ENCODE data around the gene ARHGAP21. TPM values are rescaled to one million over a fixed set of nuclear protein-coding genes. Genes with fewer than 3 reads are reported as not detected.

ARHGAP21 gene
- polyA plus RNA-seq, 1 donor from 2014 or later, result 138 TPM

- Histone ChIP-seq H3K27ac (ENCODE audit: low read length) (no peak overlapping the region), H2AFZ (ENCODE audit: low read depth, low read length) (no peak overlapping the region), H3K79me2 (replicated peaks; ENCODE audit: insufficient read depth, low read length) (peaks cover 10% of the 10 kb centered on the region), H3F3A (ENCODE audit: insufficient read depth, low read length, poor library complexity, severe bottlenecking) (no peaks in the 10 kb centered on the region), H3K9me3 (ENCODE audit: low read length) (no peaks in the 10 kb centered on the region), H3K9ac (ENCODE audit: low read length) (no peak overlapping the region), H3K36me3 (ENCODE audit: insufficient read depth, low read length) (no peaks in the 10 kb centered on the region), H3K4me2 (ENCODE audit: low read length) (no peak overlapping the region), H3K4me3 (ENCODE audit: low read length) (no peak overlapping the region), H3K9me2 (ENCODE audit: insufficient read depth, low read length) (no peaks in the 10 kb centered on the region), H3K27me3 (ENCODE audit: insufficient read depth, low read depth, low read length) (no peaks in the 10 kb centered on the region), H4K20me1 (ENCODE audit: insufficient read depth) (no peaks in the 10 kb centered on the region)
- TF ChIP-seq EP300 (conservative IDR thresholded peaks at IDR 0.05; ENCODE audit: poor library complexity, severe bottlenecking), result no peak
- no peak for TF ChIP-seq SMC3 (conservative IDR thresholded peaks at IDR 0.05; ENCODE audit: poor library complexity)
- TF ChIP-seq POLR2AphosphoS5 (IDR thresholded peaks at IDR 0.05), result no peak
- TF ChIP-seq, protein P1, sequence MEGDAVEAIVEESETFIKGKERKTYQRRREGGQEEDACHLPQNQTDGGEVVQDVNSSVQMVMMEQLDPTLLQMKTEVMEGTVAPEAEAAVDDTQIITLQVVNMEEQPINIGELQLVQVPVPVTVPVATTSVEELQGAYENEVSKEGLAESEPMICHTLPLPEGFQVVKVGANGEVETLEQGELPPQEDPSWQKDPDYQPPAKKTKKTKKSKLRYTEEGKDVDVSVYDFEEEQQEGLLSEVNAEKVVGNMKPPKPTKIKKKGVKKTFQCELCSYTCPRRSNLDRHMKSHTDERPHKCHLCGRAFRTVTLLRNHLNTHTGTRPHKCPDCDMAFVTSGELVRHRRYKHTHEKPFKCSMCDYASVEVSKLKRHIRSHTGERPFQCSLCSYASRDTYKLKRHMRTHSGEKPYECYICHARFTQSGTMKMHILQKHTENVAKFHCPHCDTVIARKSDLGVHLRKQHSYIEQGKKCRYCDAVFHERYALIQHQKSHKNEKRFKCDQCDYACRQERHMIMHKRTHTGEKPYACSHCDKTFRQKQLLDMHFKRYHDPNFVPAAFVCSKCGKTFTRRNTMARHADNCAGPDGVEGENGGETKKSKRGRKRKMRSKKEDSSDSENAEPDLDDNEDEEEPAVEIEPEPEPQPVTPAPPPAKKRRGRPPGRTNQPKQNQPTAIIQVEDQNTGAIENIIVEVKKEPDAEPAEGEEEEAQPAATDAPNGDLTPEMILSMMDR (IDR thresholded peaks at IDR 0.05; ENCODE audit: poor library complexity, severe bottlenecking), result no peak
- no peak for TF ChIP-seq EZH2 (IDR thresholded peaks at IDR 0.05; ENCODE audit: borderline replicate concordance, insufficient read depth, low read length, poor library complexity, severe bottlenecking)
Observed at GRCh38 chr10:24650669-24651391, 72.9 kb downstream of the ARHGAP21 start.

DNA sequence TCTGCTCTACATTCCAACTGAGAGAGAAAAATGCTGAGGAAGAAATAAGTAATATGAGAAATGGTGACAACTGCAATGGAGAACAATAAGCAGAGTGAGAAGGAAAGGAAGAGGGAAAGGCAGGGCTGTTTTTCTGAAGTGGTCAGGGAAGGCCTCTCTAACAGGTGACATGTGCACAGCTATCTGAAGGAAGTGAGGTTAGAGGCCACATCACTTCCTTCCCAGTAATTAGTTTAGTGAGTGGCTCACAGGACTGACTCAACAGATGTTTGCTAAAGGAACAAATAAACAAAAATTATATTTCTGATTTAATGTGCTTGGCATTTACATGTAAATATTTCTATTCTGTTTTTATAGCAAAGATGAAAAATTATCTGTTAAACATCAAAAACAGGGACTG, 77.9 kb downstream of the ARHGAP21 start:
- H3K9me2 ChIP-seq (ENCODE audit: insufficient read depth, low read length), result no peaks in the 10 kb centered on the region
- no peaks in the 10 kb centered on the region for H3K27me3 ChIP-seq (ENCODE audit: insufficient read depth, low read depth, low read length)
- no peaks in the 10 kb centered on the region for H3K36me3 ChIP-seq (ENCODE audit: insufficient read depth, low read length)
- H3K4me3 ChIP-seq (ENCODE audit: low read length), result no peak overlapping the region
- peaks cover 21% of the 10 kb centered on the region for H3K79me2 ChIP-seq (replicated peaks; ENCODE audit: insufficient read depth, low read length)
- H3K9me3 ChIP-seq (ENCODE audit: low read length), result no peaks in the 10 kb centered on the region
- no peak overlapping the region for H3K4me2 ChIP-seq (ENCODE audit: low read length)
- no peaks in the 10 kb centered on the region for H4K20me1 ChIP-seq (ENCODE audit: insufficient read depth)
- H3F3A ChIP-seq (ENCODE audit: insufficient read depth, low read length, poor library complexity, severe bottlenecking), result no peaks in the 10 kb centered on the region
- no peak overlapping the region for H3K9ac ChIP-seq (ENCODE audit: low read length)
- H2AFZ ChIP-seq (ENCODE audit: low read depth, low read length), result no peak overlapping the region
- H3K27ac ChIP-seq (ENCODE audit: low read length), result no peak overlapping the region
- TF ChIP-seq RAD21 (conservative IDR thresholded peaks at IDR 0.05), result no peak

- H3K9me2 ChIP-seq (ENCODE audit: insufficient read depth, low read length), result no peaks in the 10 kb centered on the region
- H3K4me3 ChIP-seq (ENCODE audit: low read length), result no peak overlapping the region
- H3K9ac ChIP-seq (ENCODE audit: low read length), result no peak overlapping the region
- no peak overlapping the region for H2AFZ ChIP-seq (ENCODE audit: low read depth, low read length)
- no peaks in the 10 kb centered on the region for H3K36me3 ChIP-seq (ENCODE audit: insufficient read depth, low read length)
- H3K4me2 ChIP-seq (ENCODE audit: low read length), result no peak overlapping the region
- TF ChIP-seq, protein P2, sequence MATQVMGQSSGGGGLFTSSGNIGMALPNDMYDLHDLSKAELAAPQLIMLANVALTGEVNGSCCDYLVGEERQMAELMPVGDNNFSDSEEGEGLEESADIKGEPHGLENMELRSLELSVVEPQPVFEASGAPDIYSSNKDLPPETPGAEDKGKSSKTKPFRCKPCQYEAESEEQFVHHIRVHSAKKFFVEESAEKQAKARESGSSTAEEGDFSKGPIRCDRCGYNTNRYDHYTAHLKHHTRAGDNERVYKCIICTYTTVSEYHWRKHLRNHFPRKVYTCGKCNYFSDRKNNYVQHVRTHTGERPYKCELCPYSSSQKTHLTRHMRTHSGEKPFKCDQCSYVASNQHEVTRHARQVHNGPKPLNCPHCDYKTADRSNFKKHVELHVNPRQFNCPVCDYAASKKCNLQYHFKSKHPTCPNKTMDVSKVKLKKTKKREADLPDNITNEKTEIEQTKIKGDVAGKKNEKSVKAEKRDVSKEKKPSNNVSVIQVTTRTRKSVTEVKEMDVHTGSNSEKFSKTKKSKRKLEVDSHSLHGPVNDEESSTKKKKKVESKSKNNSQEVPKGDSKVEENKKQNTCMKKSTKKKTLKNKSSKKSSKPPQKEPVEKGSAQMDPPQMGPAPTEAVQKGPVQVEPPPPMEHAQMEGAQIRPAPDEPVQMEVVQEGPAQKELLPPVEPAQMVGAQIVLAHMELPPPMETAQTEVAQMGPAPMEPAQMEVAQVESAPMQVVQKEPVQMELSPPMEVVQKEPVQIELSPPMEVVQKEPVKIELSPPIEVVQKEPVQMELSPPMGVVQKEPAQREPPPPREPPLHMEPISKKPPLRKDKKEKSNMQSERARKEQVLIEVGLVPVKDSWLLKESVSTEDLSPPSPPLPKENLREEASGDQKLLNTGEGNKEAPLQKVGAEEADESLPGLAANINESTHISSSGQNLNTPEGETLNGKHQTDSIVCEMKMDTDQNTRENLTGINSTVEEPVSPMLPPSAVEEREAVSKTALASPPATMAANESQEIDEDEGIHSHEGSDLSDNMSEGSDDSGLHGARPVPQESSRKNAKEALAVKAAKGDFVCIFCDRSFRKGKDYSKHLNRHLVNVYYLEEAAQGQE (IDR thresholded peaks at IDR 0.05; ENCODE audit: borderline replicate concordance), result no peak
- no peak for TF ChIP-seq POLR2AphosphoS5 (IDR thresholded peaks at IDR 0.05)
- no peak for TF ChIP-seq RAD21 (conservative IDR thresholded peaks at IDR 0.05)
- no peak for TF ChIP-seq TAF1 (IDR thresholded peaks at IDR 0.05; ENCODE audit: low read depth)
- TF ChIP-seq, protein P1 (IDR thresholded peaks at IDR 0.05; ENCODE audit: poor library complexity, severe bottlenecking), result no peak
- no peaks in the 10 kb centered on the region for H3F3A ChIP-seq (ENCODE audit: insufficient read depth, low read length, poor library complexity, severe bottlenecking)
- no peaks in the 10 kb centered on the region for H4K20me1 ChIP-seq (ENCODE audit: insufficient read depth)
- no peak overlapping the region for H3K27ac ChIP-seq (ENCODE audit: low read length)
- H3K79me2 ChIP-seq (replicated peaks; ENCODE audit: insufficient read depth, low read length), result peaks cover 18% of the 10 kb centered on the region
- H3K9me3 ChIP-seq (ENCODE audit: low read length), result no peaks in the 10 kb centered on the region
- H3K27me3 ChIP-seq (ENCODE audit: insufficient read depth, low read depth, low read length), result no peaks in the 10 kb centered on the region
Observed at GRCh38 chr10:24645022-24645421, 78.7 kb downstream of the ARHGAP21 start.

Data from neural cell (in vitro differentiated cells).